ENCODE measurements around the gene PCDHA3. TPM values are rescaled to one million over a fixed set of nuclear protein-coding genes. Genes with fewer than 3 reads are reported as not detected.
"Not testable (repeated sequence)": the region's sequence is repeated elsewhere in the genome, so short reads cannot be mapped to it uniquely, and the experiment has no call there.

The PCDHA3 gene
- total RNA-seq, 1 donor from 2014 or later, result 0.06 TPM

DNA sequence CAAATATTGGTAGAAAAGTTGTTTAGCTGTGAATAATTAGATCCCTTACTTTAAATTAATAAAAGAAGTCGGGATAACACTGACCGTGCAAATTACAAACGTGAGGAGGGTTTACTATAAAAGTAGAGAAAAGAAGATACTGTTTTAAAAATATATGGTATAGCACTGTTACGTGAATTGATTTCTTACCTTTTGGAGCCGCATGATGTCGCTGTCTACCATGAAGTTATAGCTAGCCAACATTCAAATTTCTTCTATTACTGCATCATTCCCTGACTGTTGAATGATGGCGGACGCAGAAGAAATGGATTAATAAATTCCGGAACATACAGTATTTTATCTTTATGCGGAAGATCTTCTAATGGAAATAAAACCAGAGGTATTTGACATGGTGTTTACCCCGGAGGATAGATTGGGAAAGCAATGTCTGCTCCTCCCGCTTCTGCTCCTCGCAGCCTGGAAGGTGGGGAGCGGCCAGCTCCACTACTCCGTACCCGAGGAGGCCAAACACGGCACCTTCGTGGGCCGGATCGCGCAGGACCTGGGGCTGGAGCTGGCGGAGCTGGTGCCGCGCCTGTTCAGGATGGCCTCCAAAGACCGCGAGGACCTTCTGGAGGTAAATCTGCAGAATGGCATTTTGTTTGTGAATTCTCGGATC is 27.0 kb downstream of the PCDHA3 start, which contains the start of gene PCDHA6:
TSS of gene PCDHA6 (plus strand) at position 257 of the 658 bp plus-strand sequence. CDS start at position 389, 132 bp downstream.
- H3K4me3 ChIP-seq (ENCODE audit: low read depth, low read length), result peak within 1 kb of the TSS; percentile 37
- no peak for DNase-seq (ENCODE audit: low read depth)
- peak; percentile 33 for TF ChIP-seq CTCF (conservative IDR thresholded peaks at IDR 0.05; ENCODE audit: low read depth, low read length)

- no peak for DNase-seq (ENCODE audit: low read depth)
- TF ChIP-seq CTCF (conservative IDR thresholded peaks at IDR 0.05; ENCODE audit: low read depth, low read length), result peak; percentile 24
- peak overlapping the region; percentile 37 for H3K4me3 ChIP-seq (ENCODE audit: low read depth, low read length)
Observed at GRCh38 chr5:140828362-140828737, 27.5 kb downstream of the PCDHA3 start.

DNA sequence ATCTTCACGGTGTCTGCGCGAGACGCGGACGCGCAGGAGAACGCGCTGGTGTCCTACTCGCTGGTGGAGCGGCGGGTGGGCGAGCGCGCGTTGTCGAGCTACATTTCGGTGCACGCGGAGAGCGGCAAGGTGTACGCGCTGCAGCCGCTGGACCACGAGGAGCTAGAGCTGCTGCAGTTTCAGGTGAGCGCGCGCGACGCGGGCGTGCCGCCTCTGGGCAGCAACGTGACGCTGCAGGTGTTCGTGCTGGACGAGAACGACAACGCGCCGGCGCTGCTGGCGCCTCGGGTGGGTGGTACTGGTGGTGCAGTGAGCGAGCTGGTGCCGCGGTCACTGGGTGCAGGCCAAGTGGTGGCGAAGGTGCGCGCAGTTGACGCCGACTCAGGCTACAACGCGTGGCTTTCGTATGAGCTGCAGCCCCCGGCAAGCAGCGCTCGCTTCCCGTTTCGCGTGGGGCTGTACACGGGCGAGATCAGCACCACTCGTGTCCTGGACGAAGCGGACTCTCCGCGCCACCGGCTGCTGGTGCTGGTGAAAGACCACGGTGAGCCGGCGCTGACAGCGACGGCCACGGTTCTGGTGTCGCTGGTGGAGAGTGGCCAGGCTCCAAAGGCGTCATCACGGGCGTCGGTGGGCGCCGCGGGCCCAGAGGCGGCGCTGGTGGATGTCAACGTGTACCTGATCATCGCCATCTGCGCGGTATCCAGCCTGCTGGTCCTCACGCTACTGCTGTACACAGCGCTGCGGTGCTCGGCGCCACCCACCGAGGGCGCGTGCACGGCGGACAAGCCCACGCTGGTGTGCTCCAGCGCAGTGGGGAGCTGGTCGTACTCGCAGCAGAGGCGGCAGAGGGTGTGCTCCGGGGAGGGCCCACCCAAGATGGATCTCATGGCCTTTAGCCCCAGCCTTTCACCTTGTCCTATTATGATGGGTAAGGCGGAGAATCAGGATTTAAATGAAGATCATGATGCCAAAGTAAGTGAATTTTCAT is 28.9 kb downstream of the PCDHA3 start:
- H3K4me3 ChIP-seq (ENCODE audit: low read depth, low read length); DNase-seq (ENCODE audit: low read depth): not testable (repeated sequence)

GRCh38 chr5:140833993-140834392 is 33.1 kb downstream of the PCDHA3 start, which contains the start of gene PCDHA7:
TSS of gene PCDHA7 (plus strand) at chr5:140834269. CDS start at chr5:140834384, 115 bp downstream.
- peak within 1 kb of the TSS; percentile 11 for H3K4me3 ChIP-seq (ENCODE audit: low read depth, low read length)
- TF ChIP-seq CTCF (conservative IDR thresholded peaks at IDR 0.05; ENCODE audit: low read depth, low read length), result peak; percentile 16
- no peak for DNase-seq (ENCODE audit: low read depth)

- H3K4me3 ChIP-seq (ENCODE audit: low read depth, low read length), result peak overlapping the region; percentile 11
Observed at GRCh38 chr5:140834439-140835008, 33.7 kb downstream of the PCDHA3 start.

DNA sequence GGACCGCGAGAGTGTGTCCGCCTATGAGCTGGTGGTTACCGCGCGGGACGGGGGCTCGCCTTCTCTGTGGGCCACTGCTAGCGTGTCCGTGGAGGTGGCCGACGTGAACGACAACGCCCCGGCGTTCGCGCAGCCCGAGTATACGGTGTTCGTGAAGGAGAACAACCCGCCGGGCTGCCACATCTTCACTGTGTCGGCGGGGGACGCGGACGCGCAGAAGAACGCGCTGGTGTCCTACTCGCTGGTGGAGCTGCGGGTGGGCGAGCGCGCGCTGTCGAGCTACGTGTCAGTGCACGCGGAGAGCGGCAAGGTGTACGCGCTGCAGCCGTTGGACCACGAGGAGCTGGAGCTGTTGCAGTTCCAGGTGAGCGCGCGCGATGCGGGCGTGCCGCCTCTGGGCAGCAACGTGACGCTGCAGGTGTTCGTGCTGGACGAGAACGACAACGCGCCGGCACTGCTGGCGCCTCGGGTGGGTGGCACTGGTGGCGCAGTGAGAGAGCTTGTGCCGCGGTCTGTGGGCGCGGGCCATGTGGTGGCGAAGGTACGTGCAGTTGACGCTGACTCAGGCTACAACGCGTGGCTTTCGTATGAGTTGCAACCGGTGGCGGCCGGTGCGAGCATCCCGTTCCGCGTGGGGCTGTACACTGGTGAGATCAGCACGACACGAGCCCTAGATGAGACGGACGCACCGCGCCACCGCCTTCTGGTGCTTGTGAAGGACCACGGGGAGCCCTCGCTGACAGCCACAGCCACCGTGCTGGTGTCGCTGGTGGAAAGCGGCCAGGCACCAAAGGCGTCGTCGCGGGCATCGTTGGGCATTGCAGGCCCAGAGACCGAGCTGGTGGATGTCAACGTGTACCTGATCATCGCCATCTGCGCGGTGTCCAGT is 35.0 kb downstream of the PCDHA3 start:
- no peak for TF ChIP-seq CTCF (conservative IDR thresholded peaks at IDR 0.05; ENCODE audit: low read depth, low read length)
- no peak for DNase-seq (ENCODE audit: low read depth)
- no peak overlapping the region for H3K4me3 ChIP-seq (ENCODE audit: low read depth, low read length)

More at GRCh38 chr5:140834439-140835008, 33.7 kb downstream of the PCDHA3 start:
- not testable (repeated sequence) for DNase-seq (ENCODE audit: low read depth)

All from epithelial cell of proximal tubule (primary cell).